ENCODE data around the gene HAP1. TPM values are rescaled to one million over a fixed set of nuclear protein-coding genes. Genes with fewer than 3 reads are reported as not detected.

Gene HAP1
- total RNA-seq, 3 donors from 2014 or later: 0.12 to 2.8 (median 0.32) TPM

- Histone ChIP-seq H3K4me1 (ENCODE audit: low read depth) (no peaks in the 10 kb centered on the region), H3K4me3 (no peak overlapping the region), H3K36me3 (ENCODE audit: low read depth) (no peaks in the 10 kb centered on the region), H3K9me3 (no peaks in the 10 kb centered on the region)
- ATAC-seq: no peak
- DNase-seq: no peak
- TF ChIP-seq CTCF (IDR thresholded peaks at IDR 0.05): no peak
- intact Hi-C loops (cut with DNase I, micrococcal nuclease): no loop called here
Observed at GRCh38 chr17:41750862-41751261, 16.4 kb upstream of the HAP1 start.

DNA sequence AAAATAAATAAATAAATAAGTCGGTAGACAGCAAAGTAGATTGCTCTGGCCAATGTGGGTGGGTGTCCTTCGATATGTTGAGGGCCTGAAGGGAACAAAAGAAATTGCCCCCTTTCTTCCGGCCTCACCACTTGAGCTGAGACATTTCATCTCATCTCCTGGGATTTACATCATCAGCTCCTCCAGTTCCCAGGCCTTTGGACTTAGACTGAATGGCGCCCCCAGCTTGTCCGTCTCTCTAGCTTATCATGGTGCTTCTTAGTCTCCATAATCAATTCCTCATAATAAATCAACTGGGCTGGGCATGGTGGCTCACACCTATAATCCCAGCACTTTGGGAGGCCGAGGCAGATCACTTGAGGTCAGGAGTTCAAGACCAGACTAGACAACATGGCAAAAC, 13.8 kb upstream of the HAP1 start:
- no peak for DNase-seq
- TF ChIP-seq CTCF (IDR thresholded peaks at IDR 0.05): no peak
- Histone ChIP-seq H3K4me1 (ENCODE audit: low read depth) (no peaks in the 10 kb centered on the region), H3K36me3 (ENCODE audit: low read depth) (no peaks in the 10 kb centered on the region), H3K9me3 (no peaks in the 10 kb centered on the region), H3K4me3 (no peak overlapping the region)
- ATAC-seq: no peak
- intact Hi-C loops (cut with DNase I, micrococcal nuclease): no loop called here

- Histone ChIP-seq H3K4me1 (ENCODE audit: low read depth) (no peaks in the 10 kb centered on the region), H3K9me3 (no peaks in the 10 kb centered on the region), H3K36me3 (ENCODE audit: low read depth) (no peaks in the 10 kb centered on the region), H3K4me3 (no peak overlapping the region)
- TF ChIP-seq CTCF (IDR thresholded peaks at IDR 0.05): no peak
- intact Hi-C loops (cut with DNase I, micrococcal nuclease): no loop called here
- ATAC-seq: no peak
- no peak for DNase-seq
Observed at GRCh38 chr17:41741709-41742108, 7.3 kb upstream of the HAP1 start.

DNA sequence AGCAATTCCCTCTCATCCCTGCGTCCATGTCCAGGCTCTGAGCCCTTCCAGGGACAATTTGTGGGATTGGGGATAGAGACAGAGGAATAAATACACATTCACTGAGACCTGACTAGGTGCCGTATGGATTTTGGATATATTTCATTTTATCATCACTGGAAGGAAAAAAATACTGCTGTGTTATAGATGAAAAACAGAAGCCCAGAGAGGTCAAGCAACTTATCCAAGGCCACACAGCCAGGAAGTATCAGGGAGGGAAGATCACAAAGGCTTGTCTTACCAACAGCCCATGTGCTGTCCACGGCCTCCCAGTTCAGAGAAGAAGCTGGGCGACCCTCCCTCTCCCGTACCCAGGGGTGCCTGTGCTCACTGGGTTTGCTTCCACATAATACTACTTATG, 6.1 kb upstream of the HAP1 start:
- no peak overlapping the region for H3K4me3 ChIP-seq
- no peak for TF ChIP-seq CTCF (IDR thresholded peaks at IDR 0.05)
- intact Hi-C loops (cut with DNase I, micrococcal nuclease): no loop called here
- ATAC-seq: no peak
- H3K4me1 ChIP-seq (ENCODE audit: low read depth): no peaks in the 10 kb centered on the region
- no peaks in the 10 kb centered on the region for H3K36me3 ChIP-seq (ENCODE audit: low read depth)
- no peaks in the 10 kb centered on the region for H3K9me3 ChIP-seq
- DNase-seq: no peak

- no peaks in the 10 kb centered on the region for H3K36me3 ChIP-seq (ENCODE audit: low read depth)
- no peaks in the 10 kb centered on the region for H3K4me1 ChIP-seq (ENCODE audit: low read depth)
- no peak for TF ChIP-seq CTCF (IDR thresholded peaks at IDR 0.05)
- intact Hi-C loops (cut with DNase I, micrococcal nuclease): loop anchor here (2.0 to 10.0 kb wide), 3 partner anchors 62 to 145 kb away; no protein-coding TSS in a partner anchor
- ATAC-seq (no peak), DNase-seq (no peak)
- no peak overlapping the region for H3K4me3 ChIP-seq
- no peaks in the 10 kb centered on the region for H3K9me3 ChIP-seq
Observed at GRCh38 chr17:41739661-41740352, 5.4 kb upstream of the HAP1 start.

- no peak for ATAC-seq
Observed at GRCh38 chr17:41738801-41739112, 4.3 kb upstream of the HAP1 start.

More at GRCh38 chr17:41738801-41739112, 4.3 kb upstream of the HAP1 start:
- Histone ChIP-seq H3K36me3 (ENCODE audit: low read depth) (no peaks in the 10 kb centered on the region), H3K9me3 (no peaks in the 10 kb centered on the region), H3K4me1 (ENCODE audit: low read depth) (peaks cover 8% of the 10 kb centered on the region), H3K4me3 (no peak overlapping the region)
- intact Hi-C loops (cut with DNase I, micrococcal nuclease): loop anchor here (2.0 to 10.0 kb wide), 3 partner anchors 64 to 146 kb away; no protein-coding TSS in a partner anchor
- no peak for DNase-seq
- no peak for TF ChIP-seq CTCF (IDR thresholded peaks at IDR 0.05)
